Stimulated activated CD4-positive, alpha-beta T cell treated with anti-CD3 and anti-CD28 coated beads, Interleukin-1b, Interleukin-23, amount 100 ng/mL, for 1 hour (primary cell): ENCODE measurements around the gene CAV3.

Source experiments
- DNase-seq, 2 donors: peaks; one replicate each; pipeline ENCODE4 v3.0.0-alpha.2; 2020; ENCODE audit warnings: low read depth in 2 of 2

The CAV3 gene

GRCh38 chr3:8761866-8762265 lies 28.3 kb downstream of the CAV3 start:
- DNase-seq: no peak

GRCh38 chr3:8762607-8763377 lies 29.2 kb downstream of the CAV3 start:
- no peak for DNase-seq

- no peak for DNase-seq
These were observed 30.9 kb downstream of the CAV3 start for GRCh38 chr3:8764528-8764927.

DNA sequence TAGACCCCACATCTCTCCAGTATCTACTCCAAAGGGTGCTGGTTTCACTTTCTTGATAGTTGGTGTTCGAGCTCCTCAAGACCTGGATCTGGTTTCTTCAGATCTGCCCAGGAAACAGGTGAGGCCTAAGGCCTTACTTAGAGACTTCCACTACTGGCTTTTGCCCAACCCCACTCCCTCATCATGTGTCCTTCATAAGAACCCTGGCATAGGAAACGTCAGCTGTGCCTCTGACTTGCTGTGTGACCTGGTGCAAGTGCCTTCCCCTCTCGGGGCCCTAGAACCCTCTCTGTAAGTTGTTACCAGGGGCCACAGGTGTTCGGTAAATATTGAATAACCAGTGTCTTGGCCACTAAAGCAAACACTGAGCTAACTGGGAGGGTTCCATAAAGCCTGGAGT lies 31.9 kb downstream of the CAV3 start:
- DNase-seq: no peak

DNA sequence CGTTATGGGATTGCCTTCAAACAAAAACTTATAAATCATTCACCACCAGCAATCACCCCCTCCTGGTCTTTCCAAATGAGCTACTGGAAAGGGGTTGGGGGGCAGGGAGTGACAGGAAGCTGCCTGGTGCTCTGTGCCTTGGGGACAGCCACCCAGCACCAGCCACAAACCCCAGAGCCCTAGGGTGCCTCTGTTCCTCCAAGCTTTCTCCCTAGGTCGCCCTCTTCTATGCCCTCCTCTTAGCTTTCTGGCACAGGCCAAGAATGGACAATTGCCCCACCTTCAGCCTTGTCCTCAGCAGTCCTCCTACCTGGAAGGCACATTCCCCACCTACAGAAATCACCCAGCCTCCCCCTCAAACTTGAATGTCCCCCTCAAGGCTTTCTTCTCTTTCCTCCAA lies 32.5 kb downstream of the CAV3 start:
- DNase-seq: no peak

GRCh38 chr3:8767256-8767666 lies 33.7 kb downstream of the CAV3 start:
- DNase-seq: no peak

- no peak for DNase-seq
These were observed 34.2 kb downstream of the CAV3 start for GRCh38 chr3:8767667-8768363.

DNA sequence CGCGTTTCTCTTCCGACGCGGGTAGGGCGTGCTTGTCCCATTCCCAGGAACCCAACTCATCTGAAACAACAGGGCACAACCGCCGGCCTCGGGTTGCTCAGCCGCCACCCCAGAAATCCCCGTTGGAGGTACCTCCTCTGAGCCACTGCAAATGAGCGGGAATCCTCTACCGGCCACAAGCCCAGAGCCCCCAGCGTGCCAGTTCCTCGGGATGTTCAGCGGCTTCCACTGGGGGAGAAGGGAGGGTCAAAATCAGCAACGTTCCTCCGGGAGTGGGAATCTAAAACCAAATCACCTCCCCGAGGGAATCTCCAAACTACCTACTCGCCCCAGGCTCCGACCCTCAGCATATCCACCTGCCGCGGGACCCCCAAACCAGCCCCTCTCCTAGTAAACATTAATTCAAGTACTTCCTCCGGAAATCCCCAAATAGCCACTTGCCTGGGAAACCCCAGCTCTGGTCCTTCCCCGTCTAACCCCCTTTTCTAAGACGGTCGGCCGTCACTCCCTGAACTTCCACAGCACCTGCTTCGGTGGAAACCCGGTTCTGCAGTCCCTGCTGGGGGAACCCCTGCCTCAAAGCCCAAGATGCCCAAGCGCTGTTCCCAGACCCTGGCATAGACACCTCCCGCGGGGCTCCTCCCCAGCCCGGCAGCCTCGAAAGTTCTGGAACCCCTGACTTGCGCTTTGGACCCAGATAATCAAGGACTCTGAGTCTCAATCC lies 34.9 kb downstream of the CAV3 start:
- no peak for DNase-seq

- peak in 1 of 2 donors; percentile 30 for DNase-seq
These were observed 35.7 kb downstream of the CAV3 start, which contains the start of gene OXTR for GRCh38 chr3:8769088-8769822. OXTR (minus strand) TSS chr3:8769613; CDS start chr3:8768187, 1,426 bp downstream.

DNA sequence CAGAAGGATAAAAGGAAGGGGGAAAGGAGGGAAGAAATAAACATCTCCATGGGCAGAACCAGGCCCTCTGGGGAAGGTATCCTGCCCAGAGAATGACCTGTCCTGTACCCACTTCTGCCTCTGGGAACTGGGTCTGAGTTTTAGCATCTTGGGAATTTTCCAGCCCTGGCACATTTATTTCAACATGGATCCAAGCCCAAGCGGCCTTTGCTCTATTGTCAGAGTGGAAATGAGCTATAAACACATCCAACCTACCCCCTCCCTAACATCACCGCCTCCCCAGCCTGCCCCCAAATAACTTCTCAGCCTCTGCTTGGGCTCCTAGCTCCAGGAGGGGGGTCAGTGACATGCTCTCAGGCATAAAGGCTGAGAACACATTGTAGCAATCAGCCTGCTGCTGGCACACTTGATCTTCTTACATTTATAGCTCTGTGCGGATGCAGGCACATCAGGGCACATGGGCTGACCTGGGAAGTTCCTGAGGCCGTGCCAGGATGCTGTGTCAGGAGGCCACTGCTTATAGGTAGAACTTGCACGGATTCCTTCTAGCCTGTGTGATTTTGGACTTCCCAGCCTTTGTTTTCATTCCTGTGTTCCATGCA lies 40.4 kb downstream of the CAV3 start:
- DNase-seq: no peak

- no peak for DNase-seq
These were observed 41.6 kb downstream of the CAV3 start for GRCh38 chr3:8775181-8775580.

- DNase-seq: no peak
These were observed 42.0 kb downstream of the CAV3 start for GRCh38 chr3:8775602-8776001.

- DNase-seq: no peak
These were observed 42.8 kb downstream of the CAV3 start for GRCh38 chr3:8776406-8776805.

- DNase-seq: no peak
These were observed 43.8 kb downstream of the CAV3 start for GRCh38 chr3:8777201-8777977.

- DNase-seq: no peak
These were observed 44.3 kb downstream of the CAV3 start for GRCh38 chr3:8777978-8778267.

GRCh38 chr3:8778475-8778874 lies 44.9 kb downstream of the CAV3 start:
- no peak for DNase-seq

- no peak for DNase-seq
These were observed 46.7 kb downstream of the CAV3 start for GRCh38 chr3:8780279-8780678.

GRCh38 chr3:8784676-8785435 lies 51.3 kb downstream of the CAV3 start:
- no peak for DNase-seq

GRCh38 chr3:8790529-8790928 lies 56.9 kb downstream of the CAV3 start:
- no peak for DNase-seq

- no peak for DNase-seq
These were observed 59.6 kb downstream of the CAV3 start for GRCh38 chr3:8793242-8793641.
